Measurements from ENCODE around the gene FFAR2.

FFAR2 gene

DNA sequence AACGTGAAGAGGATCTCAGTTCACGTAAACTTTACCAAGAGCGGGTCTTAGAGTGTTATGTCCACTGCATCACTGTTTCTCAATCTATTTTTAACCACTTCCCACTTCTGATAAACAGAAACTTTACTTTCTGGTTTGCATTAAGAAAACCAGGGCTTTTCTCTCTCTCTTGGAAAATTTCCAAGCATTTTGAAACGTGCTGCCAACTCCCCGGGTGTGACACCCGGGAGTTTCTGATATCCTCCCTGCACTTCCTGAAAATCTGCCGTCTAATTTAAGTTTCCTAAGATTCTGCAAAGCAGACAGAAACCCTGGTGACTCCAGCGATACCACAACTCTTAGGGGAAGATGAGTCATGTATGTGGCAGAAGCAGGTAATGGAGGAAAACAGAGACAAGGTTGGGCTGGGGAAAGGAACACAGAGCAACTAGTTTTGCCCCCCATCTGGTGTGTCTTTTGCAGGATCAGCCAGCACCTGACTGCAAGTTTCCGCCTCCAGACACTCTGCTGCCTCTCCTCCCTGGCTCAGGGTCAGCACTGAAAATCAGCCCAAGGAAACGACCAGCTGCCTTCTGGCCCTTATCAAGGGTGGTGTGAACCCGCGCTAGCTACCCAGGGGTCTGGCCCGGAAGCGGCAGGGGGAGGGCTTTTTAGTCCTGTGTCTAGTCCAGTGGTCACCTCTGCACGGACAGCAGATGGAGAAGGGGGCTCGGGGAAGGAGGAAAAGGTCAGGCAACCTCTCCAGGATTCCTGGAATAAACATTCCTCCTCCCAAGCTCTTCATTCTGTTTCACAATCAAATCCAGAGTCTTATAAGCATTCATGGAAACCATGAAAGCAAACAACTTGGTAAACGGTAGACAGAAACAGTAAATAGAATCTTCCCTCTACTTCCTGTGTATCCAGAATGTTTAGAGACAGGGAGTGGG lies 11.3 kb upstream of the FFAR2 start:
- Histone ChIP-seq H2AFZ (ENCODE audit: low read length) (no peak overlapping the region), H3K4me2 (ENCODE audit: insufficient read depth, low read length, poor library complexity, severe bottlenecking) (no peak overlapping the region)

DNA sequence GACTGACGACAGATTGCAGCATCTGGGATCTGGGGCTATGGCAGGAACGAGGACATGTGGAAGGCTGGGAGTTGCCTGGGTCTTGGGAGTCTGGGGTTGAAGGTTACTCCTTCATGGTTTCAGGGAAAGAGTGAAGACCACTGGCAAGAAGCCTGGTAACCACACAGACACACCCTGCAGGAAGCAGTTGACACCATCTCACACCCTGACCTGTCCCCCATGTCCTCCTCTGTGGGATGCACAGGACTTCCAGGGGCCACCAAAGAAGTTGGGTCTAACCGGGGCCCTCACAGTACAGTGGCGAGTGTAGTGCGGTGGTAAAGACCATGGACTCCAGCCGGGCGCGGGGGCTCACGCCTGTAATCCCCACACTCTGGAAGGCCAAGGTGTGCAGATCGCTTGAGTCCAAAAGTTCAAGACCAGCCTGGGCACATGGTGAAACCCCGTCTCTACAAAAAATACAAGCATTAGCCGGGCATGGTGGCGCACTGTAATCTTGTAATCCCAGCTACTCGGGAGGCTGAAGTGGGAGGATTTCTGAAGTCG lies 10.6 kb upstream of the FFAR2 start:
- no CpG with 5 or more reads among the region's 15 CpGs for WGBS, 2 donors (ENCODE audit: extremely low coverage in 2 of 2, insufficient read length in 2 of 2, insufficient replicate concordance in 1 of 2)
- peaks cover 0 to 22% (median 0%) of the 10 kb centered on the region in 3 experiments for H3K27me3 ChIP-seq (ENCODE audit: control insufficient read depth in 3 of 3, insufficient read depth in 3 of 3, low read depth in 1 of 3, low read length in 3 of 3)
- no peak overlapping the region for H2BK5ac ChIP-seq (ENCODE audit: low read length)
- no peak overlapping the region for H2BK15ac ChIP-seq (ENCODE audit: low read length)
- no peak overlapping the region for H3K9ac ChIP-seq (ENCODE audit: low read depth, low read length, poor library complexity)
- H2BK120ac ChIP-seq (ENCODE audit: low read depth, low read length), result no peak overlapping the region
- H3K4me2 ChIP-seq (ENCODE audit: insufficient read depth, low read length, poor library complexity, severe bottlenecking), result no peak overlapping the region
- no peaks in the 10 kb centered on the region for H3K36me3 ChIP-seq (replicated peaks in 1 of 2; ENCODE audit: control insufficient read depth in 2 of 2, insufficient read depth in 2 of 2, low read length in 2 of 2)
- H2AFZ ChIP-seq (ENCODE audit: low read length), result no peak overlapping the region
- H3K4me3 ChIP-seq (ENCODE audit: low read length in 2 of 2), result no peak overlapping the region
- no peak overlapping the region for H3K4ac ChIP-seq (ENCODE audit: low read length)
- H3K18ac ChIP-seq (ENCODE audit: low read length), result no peak overlapping the region
- peak overlapping the region; percentile 34 for H3K23ac ChIP-seq (ENCODE audit: low read depth, low read length, poor library complexity)
- no peak overlapping the region for H3K14ac ChIP-seq (ENCODE audit: low read length)
- H3K79me1 ChIP-seq (ENCODE audit: low read depth, low read length), result no peaks in the 10 kb centered on the region
- DNase-seq (ENCODE audit: low spot score), result no peak
- no peaks in the 10 kb centered on the region for H3K4me1 ChIP-seq (ENCODE audit: control insufficient read depth in 2 of 2, insufficient read depth in 1 of 2, low read depth in 1 of 2, low read length in 2 of 2)
- no peak overlapping the region for H3K27ac ChIP-seq (replicated peaks; ENCODE audit: low read length)
- no peak overlapping the region for H4K8ac ChIP-seq (ENCODE audit: low read depth, low read length)
- no peak overlapping the region for H2AK5ac ChIP-seq (ENCODE audit: low read depth, low read length)
- no peak overlapping the region for H2BK12ac ChIP-seq (ENCODE audit: low read length)
- H4K91ac ChIP-seq (ENCODE audit: low read depth, low read length, poor library complexity), result no peak overlapping the region
- no peaks in the 10 kb centered on the region for H3K9me3 ChIP-seq (replicated peaks in 1 of 2; ENCODE audit: control insufficient read depth in 2 of 2, insufficient read depth in 1 of 2, low read depth in 1 of 2, low read length in 2 of 2)

More for the DNA sequence above, 11.3 kb upstream of the FFAR2 start:
- H3K4me1 ChIP-seq (ENCODE audit: control insufficient read depth in 2 of 2, insufficient read depth in 1 of 2, low read depth in 1 of 2, low read length in 2 of 2), result no peaks in the 10 kb centered on the region
- no peak overlapping the region for H3K23ac ChIP-seq (ENCODE audit: low read depth, low read length, poor library complexity)
- H3K27me3 ChIP-seq (ENCODE audit: control insufficient read depth in 3 of 3, insufficient read depth in 3 of 3, low read depth in 1 of 3, low read length in 3 of 3), result peaks cover 0 to 25% (median 0%) of the 10 kb centered on the region in 3 experiments
- no peak overlapping the region for H3K27ac ChIP-seq (replicated peaks; ENCODE audit: low read length)
- H2BK5ac ChIP-seq (ENCODE audit: low read length), result no peak overlapping the region
- H2AK5ac ChIP-seq (ENCODE audit: low read depth, low read length), result no peak overlapping the region
- H4K91ac ChIP-seq (ENCODE audit: low read depth, low read length, poor library complexity), result no peak overlapping the region
- no peak overlapping the region for H2BK120ac ChIP-seq (ENCODE audit: low read depth, low read length)
- H4K8ac ChIP-seq (ENCODE audit: low read depth, low read length), result no peak overlapping the region
- no peak overlapping the region for H3K9ac ChIP-seq (ENCODE audit: low read depth, low read length, poor library complexity)
- H2BK15ac ChIP-seq (ENCODE audit: low read length), result no peak overlapping the region
- no peak overlapping the region for H3K14ac ChIP-seq (ENCODE audit: low read length)
- no peaks in the 10 kb centered on the region for H3K79me1 ChIP-seq (ENCODE audit: low read depth, low read length)
- DNase-seq (ENCODE audit: low spot score), result no peak
- no peaks in the 10 kb centered on the region for H3K36me3 ChIP-seq (replicated peaks in 1 of 2; ENCODE audit: control insufficient read depth in 2 of 2, insufficient read depth in 2 of 2, low read length in 2 of 2)
- peak overlapping the region; percentile 11 for H3K18ac ChIP-seq (ENCODE audit: low read length)
- H3K4ac ChIP-seq (ENCODE audit: low read length), result no peak overlapping the region
- no peaks in the 10 kb centered on the region for H3K9me3 ChIP-seq (replicated peaks in 1 of 2; ENCODE audit: control insufficient read depth in 2 of 2, insufficient read depth in 1 of 2, low read depth in 1 of 2, low read length in 2 of 2)
- no peak overlapping the region for H3K4me3 ChIP-seq (ENCODE audit: low read length in 2 of 2)
- no peak overlapping the region for H2BK12ac ChIP-seq (ENCODE audit: low read length)
- WGBS, 2 donors (ENCODE audit: extremely low coverage in 2 of 2, insufficient read length in 2 of 2, insufficient replicate concordance in 1 of 2), result no CpG with 5 or more reads among the region's 17 CpGs

DNA sequence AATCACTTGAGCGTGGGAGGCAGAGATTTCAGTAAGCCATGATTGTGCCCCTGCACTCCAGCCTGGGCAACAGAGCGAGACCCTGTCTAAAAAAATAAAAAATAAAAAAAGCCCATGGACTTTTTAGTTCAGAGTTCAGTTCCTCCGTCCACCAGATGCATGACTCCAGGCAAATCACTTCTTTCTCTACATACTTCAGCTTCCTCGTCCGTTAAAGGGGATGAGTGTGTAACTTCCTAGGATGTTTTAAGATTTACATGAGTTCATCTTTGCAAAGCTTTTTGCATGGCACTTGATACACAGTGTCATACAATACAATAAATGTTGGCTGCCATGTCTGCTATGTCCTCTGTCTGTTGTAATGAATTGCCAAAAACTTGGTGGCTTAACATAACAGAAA lies 10.0 kb upstream of the FFAR2 start:
- Histone ChIP-seq H3K4me2 (ENCODE audit: insufficient read depth, low read length, poor library complexity, severe bottlenecking) (no peak overlapping the region), H3K14ac (ENCODE audit: low read length) (no peak overlapping the region), H3K9me3 (replicated peaks in 1 of 2; ENCODE audit: control insufficient read depth in 2 of 2, insufficient read depth in 1 of 2, low read depth in 1 of 2, low read length in 2 of 2) (no peaks in the 10 kb centered on the region), H3K27me3 (ENCODE audit: control insufficient read depth in 3 of 3, insufficient read depth in 3 of 3, low read depth in 1 of 3, low read length in 3 of 3) (peaks cover 0 to 18% (median 0%) of the 10 kb centered on the region in 3 experiments), H2BK12ac (ENCODE audit: low read length) (no peak overlapping the region), H2AK5ac (ENCODE audit: low read depth, low read length) (no peak overlapping the region), H3K36me3 (replicated peaks in 1 of 2; ENCODE audit: control insufficient read depth in 2 of 2, insufficient read depth in 2 of 2, low read length in 2 of 2) (no peaks in the 10 kb centered on the region), H2BK120ac (ENCODE audit: low read depth, low read length) (no peak overlapping the region), H3K27ac (replicated peaks; ENCODE audit: low read length) (no peak overlapping the region), H2BK5ac (ENCODE audit: low read length) (no peak overlapping the region), H3K9ac (ENCODE audit: low read depth, low read length, poor library complexity) (no peak overlapping the region), H2BK15ac (ENCODE audit: low read length) (no peak overlapping the region), H3K79me1 (ENCODE audit: low read depth, low read length) (no peaks in the 10 kb centered on the region), H3K23ac (ENCODE audit: low read depth, low read length, poor library complexity) (no peak overlapping the region), H3K18ac (ENCODE audit: low read length) (no peak overlapping the region), H4K8ac (ENCODE audit: low read depth, low read length) (no peak overlapping the region), H3K4me3 (ENCODE audit: low read length in 2 of 2) (no peak overlapping the region), H2AFZ (ENCODE audit: low read length) (no peak overlapping the region), H4K91ac (ENCODE audit: low read depth, low read length, poor library complexity) (no peak overlapping the region), H3K4me1 (ENCODE audit: control insufficient read depth in 2 of 2, insufficient read depth in 1 of 2, low read depth in 1 of 2, low read length in 2 of 2) (no peaks in the 10 kb centered on the region), H3K4ac (ENCODE audit: low read length) (no peak overlapping the region)
- WGBS, 2 donors (ENCODE audit: extremely low coverage in 2 of 2, insufficient read length in 2 of 2, insufficient replicate concordance in 1 of 2), result no CpG with 5 or more reads among the region's 5 CpGs
- DNase-seq (ENCODE audit: low spot score), result no peak

DNA sequence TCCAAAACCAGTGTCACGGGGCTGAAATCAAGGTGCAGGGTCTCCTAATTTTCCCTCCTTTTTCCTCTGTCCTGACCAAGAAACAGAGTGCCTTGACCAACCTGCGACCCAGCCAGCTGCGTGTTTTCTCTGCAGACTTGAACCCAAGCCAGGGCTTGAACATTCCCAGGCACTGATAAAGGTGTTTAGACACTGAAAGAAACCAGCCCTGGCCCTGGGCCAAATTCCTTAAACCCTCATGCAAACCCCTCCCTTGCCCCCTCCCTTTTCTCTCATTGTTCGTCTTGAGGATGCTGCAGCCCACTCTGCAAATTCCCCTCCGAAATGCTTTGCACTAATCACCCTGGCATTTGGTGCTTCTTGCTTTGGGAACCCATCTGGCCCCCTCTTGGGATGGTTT lies 9.5 kb upstream of the FFAR2 start:
- H3K18ac ChIP-seq (ENCODE audit: low read length), result no peak overlapping the region
- no peak overlapping the region for H2AFZ ChIP-seq (ENCODE audit: low read length)
- no peak overlapping the region for H3K4ac ChIP-seq (ENCODE audit: low read length)
- no peak overlapping the region for H3K27ac ChIP-seq (replicated peaks; ENCODE audit: low read length)
- no peaks in the 10 kb centered on the region for H3K4me1 ChIP-seq (ENCODE audit: control insufficient read depth in 2 of 2, insufficient read depth in 1 of 2, low read depth in 1 of 2, low read length in 2 of 2)
- WGBS, 2 donors (ENCODE audit: extremely low coverage in 2 of 2, insufficient read length in 2 of 2, insufficient replicate concordance in 1 of 2), result no CpG with 5 or more reads among the region's 5 CpGs
- H3K36me3 ChIP-seq (replicated peaks in 1 of 2; ENCODE audit: control insufficient read depth in 2 of 2, insufficient read depth in 2 of 2, low read length in 2 of 2), result no peaks in the 10 kb centered on the region
- no peak overlapping the region for H2BK15ac ChIP-seq (ENCODE audit: low read length)
- no peak overlapping the region for H2BK5ac ChIP-seq (ENCODE audit: low read length)
- H3K14ac ChIP-seq (ENCODE audit: low read length), result no peak overlapping the region
- H3K9me3 ChIP-seq (replicated peaks in 1 of 2; ENCODE audit: control insufficient read depth in 2 of 2, insufficient read depth in 1 of 2, low read depth in 1 of 2, low read length in 2 of 2), result no peaks in the 10 kb centered on the region
- no peak overlapping the region for H4K8ac ChIP-seq (ENCODE audit: low read depth, low read length)
- no peak overlapping the region for H3K4me3 ChIP-seq (ENCODE audit: low read length in 2 of 2)
- no peak overlapping the region for H3K9ac ChIP-seq (ENCODE audit: low read depth, low read length, poor library complexity)
- H2BK120ac ChIP-seq (ENCODE audit: low read depth, low read length), result no peak overlapping the region
- H2BK12ac ChIP-seq (ENCODE audit: low read length), result no peak overlapping the region
- H2AK5ac ChIP-seq (ENCODE audit: low read depth, low read length), result no peak overlapping the region
- DNase-seq (ENCODE audit: low spot score), result no peak
- no peak overlapping the region for H4K91ac ChIP-seq (ENCODE audit: low read depth, low read length, poor library complexity)
- H3K27me3 ChIP-seq (ENCODE audit: control insufficient read depth in 3 of 3, insufficient read depth in 3 of 3, low read depth in 1 of 3, low read length in 3 of 3), result peaks cover 0 to 15% (median 0%) of the 10 kb centered on the region in 3 experiments
- no peak overlapping the region for H3K4me2 ChIP-seq (ENCODE audit: insufficient read depth, low read length, poor library complexity, severe bottlenecking)
- no peak overlapping the region for H3K23ac ChIP-seq (ENCODE audit: low read depth, low read length, poor library complexity)
- H3K79me1 ChIP-seq (ENCODE audit: low read depth, low read length), result no peaks in the 10 kb centered on the region

All from neuronal stem cell (in vitro differentiated cells).